ENCODE measurements around the gene CAPN13. TPM values are rescaled to one million over a fixed set of nuclear protein-coding genes. Genes with fewer than 3 reads are reported as not detected.

Gene CAPN13
- total RNA-seq, 1 donor from 2014 or later = not detected

DNA sequence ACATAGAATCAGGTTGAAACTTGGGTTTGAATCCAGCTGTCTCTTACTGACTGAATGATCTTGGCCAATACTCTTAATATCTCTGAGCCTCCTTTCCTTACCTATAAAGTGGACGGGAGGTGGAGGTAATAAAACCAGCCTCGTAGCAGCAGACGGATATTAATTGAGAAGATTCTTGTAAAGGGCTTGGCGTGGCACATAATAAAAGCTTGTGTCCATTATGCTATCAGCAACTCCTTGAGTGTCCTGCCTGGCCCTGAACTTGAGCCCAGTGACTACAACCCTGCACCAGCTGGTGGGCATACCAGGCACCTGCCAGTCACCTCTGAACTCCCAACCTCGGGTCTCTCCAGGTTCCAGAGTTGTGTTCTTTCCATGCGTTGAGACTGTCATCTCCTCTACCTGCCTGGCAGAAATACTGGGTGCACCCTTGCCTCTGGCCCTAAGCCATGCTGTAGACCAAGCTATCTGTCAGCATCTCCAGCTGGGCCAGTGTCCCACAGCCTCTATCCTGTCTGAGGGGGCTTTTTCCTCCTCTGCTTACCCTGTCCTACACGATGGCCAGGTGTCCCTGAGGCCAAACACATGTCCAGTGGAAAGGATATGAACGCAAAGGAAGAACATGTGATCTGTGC is 9.7 kb downstream of the CAPN13 start:
- intact Hi-C loops (cut with DNase I) = no loop called here
- Histone ChIP-seq H3K27me3 (no peaks in the 10 kb centered on the region), H3K4me3 (no peak overlapping the region), H3K27ac (no peak overlapping the region), H3K9me3 (no peaks in the 10 kb centered on the region), H3K4me1 (no peaks in the 10 kb centered on the region), H3K36me3 (no peaks in the 10 kb centered on the region)
- no peak for DNase-seq (ENCODE audit: low spot score in 2 of 2)
- no peak for TF ChIP-seq CTCF (IDR thresholded peaks at IDR 0.05)

DNA sequence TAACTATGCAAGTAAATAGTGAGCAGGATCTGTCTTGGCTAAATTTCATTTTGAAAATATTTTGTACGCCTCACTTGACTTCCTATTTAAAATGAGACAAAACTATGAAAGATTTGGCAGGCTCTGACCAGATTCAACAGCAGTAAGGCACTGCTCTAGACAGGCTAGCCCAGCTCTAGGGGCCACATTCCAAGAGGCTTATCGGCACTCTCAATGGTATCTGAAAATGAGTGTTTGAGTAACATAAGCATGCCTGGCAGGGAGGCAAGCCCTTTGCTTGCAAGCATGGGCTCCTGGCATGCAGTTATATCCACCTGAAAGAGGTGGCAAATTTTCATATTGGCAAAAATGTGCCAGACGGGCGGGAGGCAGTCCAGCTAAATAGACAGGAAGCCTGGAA is 10.5 kb downstream of the CAPN13 start:
- intact Hi-C loops (cut with DNase I) = no loop called here
- no peaks in the 10 kb centered on the region for H3K4me1 ChIP-seq
- H3K36me3 ChIP-seq = no peaks in the 10 kb centered on the region
- no peak overlapping the region for H3K4me3 ChIP-seq
- H3K27me3 ChIP-seq = no peaks in the 10 kb centered on the region
- DNase-seq (ENCODE audit: low spot score in 2 of 2) = no peak
- no peaks in the 10 kb centered on the region for H3K9me3 ChIP-seq
- TF ChIP-seq CTCF (IDR thresholded peaks at IDR 0.05) = no peak
- no peak overlapping the region for H3K27ac ChIP-seq

GRCh38 chr2:30792521-30792920 is 14.7 kb downstream of the CAPN13 start:
- Histone ChIP-seq H3K36me3 (no peaks in the 10 kb centered on the region), H3K9me3 (no peaks in the 10 kb centered on the region), H3K4me1 (no peaks in the 10 kb centered on the region), H3K4me3 (no peak overlapping the region), H3K27me3 (no peaks in the 10 kb centered on the region), H3K27ac (no peak overlapping the region)
- DNase-seq (ENCODE audit: low spot score in 2 of 2) = no peak
- intact Hi-C loops (cut with DNase I) = no loop called here
- TF ChIP-seq CTCF (IDR thresholded peaks at IDR 0.05) = no peak

GRCh38 chr2:30790879-30791278 is 16.4 kb downstream of the CAPN13 start:
- Histone ChIP-seq H3K4me3 (no peak overlapping the region), H3K9me3 (no peaks in the 10 kb centered on the region), H3K36me3 (no peaks in the 10 kb centered on the region), H3K27me3 (no peaks in the 10 kb centered on the region), H3K4me1 (no peaks in the 10 kb centered on the region), H3K27ac (no peak overlapping the region)
- TF ChIP-seq CTCF (IDR thresholded peaks at IDR 0.05) = no peak
- intact Hi-C loops (cut with DNase I) = no loop called here
- no peak for DNase-seq (ENCODE audit: low spot score in 2 of 2)

DNA sequence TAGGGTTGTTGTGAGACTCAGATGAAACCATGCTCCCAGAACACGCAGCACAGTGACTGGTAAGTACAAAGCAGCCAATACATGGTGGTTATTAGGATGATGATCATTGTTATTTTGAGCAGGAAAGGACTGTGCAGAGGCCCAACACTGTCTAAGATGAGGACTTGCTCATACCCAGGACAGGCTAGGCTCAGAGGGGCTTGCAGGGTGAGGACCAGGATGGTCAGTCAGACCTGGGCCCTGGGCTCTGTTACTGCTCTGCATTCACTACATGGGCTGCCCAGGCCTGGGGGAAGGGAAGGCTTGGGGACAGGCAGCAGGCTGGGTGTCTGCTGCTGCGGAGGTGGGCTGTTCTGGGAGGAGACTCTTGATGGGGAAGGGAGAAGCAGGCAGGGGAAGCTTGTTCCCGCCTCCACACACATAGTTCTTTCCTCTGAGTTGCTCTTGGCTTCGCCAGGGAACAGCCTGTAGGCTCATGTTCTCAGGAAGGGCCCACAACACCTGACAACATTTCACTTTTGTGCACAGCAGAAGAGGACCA is 17.5 kb downstream of the CAPN13 start:
- H3K4me1 ChIP-seq = no peaks in the 10 kb centered on the region
- TF ChIP-seq CTCF (IDR thresholded peaks at IDR 0.05) = no peak
- H3K27me3 ChIP-seq = no peaks in the 10 kb centered on the region
- no peak overlapping the region for H3K4me3 ChIP-seq
- no peaks in the 10 kb centered on the region for H3K36me3 ChIP-seq
- no peak for DNase-seq (ENCODE audit: low spot score in 2 of 2)
- intact Hi-C loops (cut with DNase I) = no loop called here
- no peak overlapping the region for H3K27ac ChIP-seq
- H3K9me3 ChIP-seq = no peaks in the 10 kb centered on the region
